SU-DHL-6 (cell line): ENCODE results near the gene OR51A4.

ENCODE experiments used
- H2AFZ ChIP-seq: fragments of 200-600 bp; sonication (generic); 2 replicates; pipeline ENCODE4 v1.6.1; 2014; ENCODE audit warnings: low read depth, mild to moderate bottlenecking, moderate library complexity, mixed read lengths, antibody characterized with exemption, low read length; ENCODE audit not compliant: severe bottlenecking
- H3F3A ChIP-seq: fragments of 200-600 bp; shearing (Covaris generic); 2 replicates; pipeline ENCODE4 v1.6.0; 2016; ENCODE audit warnings: antibody characterized with exemption, mild to moderate bottlenecking; ENCODE audit not compliant: insufficient read depth
- H3K27ac ChIP-seq: fragments of 200-600 bp; sonication (generic); 2 replicates; pipeline ENCODE4 v1.5.1; 2016; ENCODE audit warnings: low read depth, mild to moderate bottlenecking, low read length, moderate library complexity, mixed read lengths
- H3K27me3 ChIP-seq: fragments of 200-600 bp; sonication (generic), shearing (Covaris generic); 2 replicates; pipeline ENCODE4 v1.6.0; 2014; ENCODE audit warnings: mild to moderate bottlenecking, low read length
- H3K36me3 ChIP-seq: fragments of 200-600 bp; sonication (generic); 2 replicates; pipeline ENCODE4 v1.6.1; 2014; ENCODE audit warnings: mild to moderate bottlenecking, low read length, mixed read lengths
- H3K4me2 ChIP-seq: fragments of 300-600, 200-600 bp; shearing (Covaris generic), sonication (generic); 2 replicates; pipeline ENCODE4 v1.6.0; 2014; ENCODE audit warnings: low read length, low read depth, mild to moderate bottlenecking; ENCODE audit not compliant: poor library complexity, severe bottlenecking
- H3K4me3 ChIP-seq: fragments of 200-600 bp; sonication (generic); 2 replicates; pipeline ENCODE4 v1.5.1; 2014; ENCODE audit warnings: antibody characterized with exemption, low read length, mild to moderate bottlenecking, mixed read lengths; ENCODE audit not compliant: insufficient read depth, poor library complexity, severe bottlenecking
- H3K79me2 ChIP-seq: fragments of 200-600 bp; sonication (generic); 2 replicates; pipeline ENCODE4 v1.6.1; 2014; ENCODE audit warnings: mild to moderate bottlenecking, low read length, moderate library complexity; ENCODE audit not compliant: insufficient read depth
- H3K9ac ChIP-seq: fragments of 200-600 bp; sonication (generic); 2 replicates; pipeline ENCODE4 v1.7.0; 2014; ENCODE audit warnings: mild to moderate bottlenecking, low read length
- H3K9me2 ChIP-seq: fragments of 200-600 bp; sonication (generic); replicated peaks from 2 replicates; pipeline ENCODE4 v1.6.1; 2014; ENCODE audit warnings: low read length; ENCODE audit not compliant: insufficient read depth
- H3K9me3 ChIP-seq: fragments of 200-600 bp; sonication (generic); 2 replicates; pipeline ENCODE4 v1.6.1; 2014; ENCODE audit warnings: low read length, mixed read lengths; ENCODE audit not compliant: insufficient read depth
- H4K20me1 ChIP-seq: fragments of 200-600 bp; sonication (generic); 2 replicates; pipeline ENCODE4 v1.6.1; 2014; ENCODE audit warnings: low read depth, mild to moderate bottlenecking, antibody characterized with exemption, low read length, moderate library complexity, mixed read lengths
- CTCF ChIP-seq: fragments of 200-600 bp; sonication (generic); IDR thresholded peaks from one replicate; pipeline ENCODE4 v1.5.1; 2017; ENCODE audit warnings: antibody characterized with exemption, mild to moderate bottlenecking, low read length, moderate library complexity; ENCODE audit not compliant: insufficient read depth, poor library complexity, severe bottlenecking
- EZH2phosphoT487 ChIP-seq: fragments of 200-600 bp; sonication (generic), shearing (Covaris generic); conservative IDR thresholded peaks from 2 replicates; pipeline ENCODE4 v1.6.1; 2018; ENCODE audit warnings: mild to moderate bottlenecking, antibody characterized with exemption, low read length, moderate library complexity, mixed read lengths

OR51A4 gene

GRCh38 chr11:4947505-4947904 is at the start of gene OR51A4:
OR51A4 (minus strand) TSS chr11:4947605; CDS start chr11:4947100, 505 bp downstream.
- no peak for TF ChIP-seq CTCF
- no peak for TF ChIP-seq EZH2phosphoT487
- no peaks in the 10 kb centered on the region for H3K36me3 ChIP-seq
- H3K79me2 ChIP-seq: no peaks in the 10 kb centered on the region
- no peaks in the 10 kb centered on the region for H3K9me2 ChIP-seq
- H3K4me3 ChIP-seq: no peak within 1 kb of the TSS
- no peaks in the 10 kb centered on the region; the same call in 1 of the 2 replicates for H4K20me1 ChIP-seq
- no peak within 1 kb of the TSS for H3K4me2 ChIP-seq
- H3K9me3 ChIP-seq: no peaks in the 10 kb centered on the region
- no peaks in the 10 kb centered on the region for H3K27me3 ChIP-seq
- no peaks in the 10 kb centered on the region for H3F3A ChIP-seq
- no peak within 1 kb of the TSS for H2AFZ ChIP-seq
- H3K9ac ChIP-seq: no peak within 1 kb of the TSS
- H3K27ac ChIP-seq: no peak within 1 kb of the TSS

- Histone ChIP-seq H3K9me2 (no peaks in the 10 kb centered on the region), H3K9me3 (no peaks in the 10 kb centered on the region), H3K4me3 (no peak within 1 kb of the TSS), H2AFZ (no peak within 1 kb of the TSS), H3K27me3 (no peaks in the 10 kb centered on the region), H3K4me2 (no peak within 1 kb of the TSS), H3K79me2 (no peaks in the 10 kb centered on the region), H4K20me1 (no peaks in the 10 kb centered on the region; the same call in 1 of the 2 replicates), H3K9ac (no peak within 1 kb of the TSS), H3K27ac (no peak within 1 kb of the TSS), H3K36me3 (no peaks in the 10 kb centered on the region), H3F3A (no peaks in the 10 kb centered on the region)
- TF ChIP-seq EZH2phosphoT487: no peak
- TF ChIP-seq CTCF: no peak
Observed at GRCh38 chr11:4994551-4994950, 47.1 kb upstream of the OR51A4 start, which contains the start of gene OR51L1. OR51L1 (plus strand) TSS chr11:4994851; CDS start chr11:4998983, 4,132 bp downstream.

DNA sequence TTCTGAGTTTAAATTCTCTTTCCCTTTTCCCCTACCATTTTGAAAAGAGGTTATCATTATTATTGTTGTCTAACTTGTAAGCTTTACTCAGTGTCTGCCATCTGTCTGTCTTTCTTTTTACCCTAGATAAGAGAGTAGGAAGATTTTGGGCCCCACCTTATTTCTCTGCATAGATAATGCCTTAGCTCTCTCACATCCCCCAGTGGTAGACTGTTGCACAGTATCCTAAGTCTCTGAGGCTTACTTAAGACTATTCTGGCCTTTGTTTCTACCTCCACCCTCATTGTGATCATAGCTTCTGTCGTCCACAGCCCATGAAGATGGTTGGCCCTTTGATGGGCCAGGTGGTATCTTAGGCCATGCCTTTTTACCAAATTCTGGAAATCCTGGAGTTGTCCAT is 43.7 kb upstream of the OR51A4 start:
- TF ChIP-seq EZH2phosphoT487: no peak
- TF ChIP-seq CTCF: no peak

GRCh38 chr11:4983841-4984240 is 36.4 kb upstream of the OR51A4 start:
- no peaks in the 10 kb centered on the region for H3K9me3 ChIP-seq
- peaks cover 4% of the 10 kb centered on the region; the same call in 1 of the 2 replicates for H4K20me1 ChIP-seq
- TF ChIP-seq CTCF (no peak), EZH2phosphoT487 (no peak)
- H3K79me2 ChIP-seq: no peaks in the 10 kb centered on the region
- no peak overlapping the region for H3K4me3 ChIP-seq
- no peaks in the 10 kb centered on the region for H3K36me3 ChIP-seq
- no peak overlapping the region for H2AFZ ChIP-seq
- no peaks in the 10 kb centered on the region for H3K9me2 ChIP-seq
- no peak overlapping the region for H3K27ac ChIP-seq
- H3K4me2 ChIP-seq: no peak overlapping the region
- H3K9ac ChIP-seq: no peak overlapping the region
- no peaks in the 10 kb centered on the region for H3F3A ChIP-seq
- no peaks in the 10 kb centered on the region for H3K27me3 ChIP-seq

More for the DNA sequence above, 43.7 kb upstream of the OR51A4 start:
- Histone ChIP-seq H3K4me3 (no peak overlapping the region), H3K27ac (no peak overlapping the region), H3K27me3 (no peaks in the 10 kb centered on the region), H3K4me2 (no peak overlapping the region), H3K36me3 (no peaks in the 10 kb centered on the region), H3K79me2 (no peaks in the 10 kb centered on the region), H3K9ac (no peak overlapping the region), H3F3A (no peaks in the 10 kb centered on the region), H2AFZ (no peak overlapping the region), H3K9me3 (no peaks in the 10 kb centered on the region), H3K9me2 (no peaks in the 10 kb centered on the region), H4K20me1 (no peaks in the 10 kb centered on the region; the same call in 1 of the 2 replicates)
